ENCODE results near the gene ANKRD66. TPM values are rescaled to one million over a fixed set of nuclear protein-coding genes. Genes with fewer than 3 reads are reported as not detected.
"Not testable (repeated sequence)": the region's sequence is repeated elsewhere in the genome, so short reads cannot be mapped to it uniquely, and the experiment has no call there.

ANKRD66 gene
- polyA plus RNA-seq (ENCODE audit: insufficient read length in 4 of 4) = not detected

DNA sequence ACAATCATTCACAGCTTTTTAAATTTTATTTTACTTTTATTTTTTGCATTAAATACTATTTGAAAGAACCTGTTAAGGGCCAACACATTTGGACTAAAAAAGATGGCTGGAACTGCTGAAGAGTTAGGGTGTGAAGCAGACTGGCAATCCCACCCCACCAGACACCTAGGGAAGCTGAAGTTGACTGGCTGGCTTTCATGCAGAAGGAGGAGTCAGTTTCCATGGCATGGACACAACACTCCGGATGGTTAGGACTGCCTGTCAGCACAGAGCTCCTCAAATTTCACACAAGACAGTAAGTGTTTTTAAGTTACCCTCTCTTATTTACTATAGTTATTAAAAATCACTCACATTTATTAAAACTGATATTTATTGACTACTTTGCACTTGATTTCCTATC, at the start of gene ANKRD66:
Gene ANKRD66 (plus strand): TSS at position 238 of the 400 bp plus-strand sequence. CDS start 5,016 bp downstream, outside the sequence.
- DNase-seq (ENCODE audit: low read depth in 4 of 4, low spot score in 3 of 4) = no peak

DNA sequence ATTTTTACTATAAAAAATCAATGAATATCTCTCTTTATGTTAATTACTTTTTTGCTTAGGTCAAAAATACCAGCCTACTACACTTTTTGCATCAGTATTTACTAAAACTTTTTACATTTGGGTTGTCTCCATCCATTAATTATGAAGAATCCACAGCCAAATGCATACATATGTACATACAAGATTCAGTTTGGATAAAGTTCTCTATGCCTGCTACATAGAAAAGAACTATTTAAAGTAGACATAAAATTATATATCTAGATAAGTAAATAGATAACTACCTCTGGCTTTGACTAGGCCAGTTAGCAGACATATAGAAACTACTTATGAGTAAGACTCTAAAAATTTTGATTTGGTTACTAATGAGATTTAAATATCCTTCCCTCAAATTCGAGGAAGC, 46.8 kb upstream of the ANKRD66 start:
- no peak for DNase-seq (ENCODE audit: low read depth in 4 of 4, low spot score in 3 of 4)

DNA sequence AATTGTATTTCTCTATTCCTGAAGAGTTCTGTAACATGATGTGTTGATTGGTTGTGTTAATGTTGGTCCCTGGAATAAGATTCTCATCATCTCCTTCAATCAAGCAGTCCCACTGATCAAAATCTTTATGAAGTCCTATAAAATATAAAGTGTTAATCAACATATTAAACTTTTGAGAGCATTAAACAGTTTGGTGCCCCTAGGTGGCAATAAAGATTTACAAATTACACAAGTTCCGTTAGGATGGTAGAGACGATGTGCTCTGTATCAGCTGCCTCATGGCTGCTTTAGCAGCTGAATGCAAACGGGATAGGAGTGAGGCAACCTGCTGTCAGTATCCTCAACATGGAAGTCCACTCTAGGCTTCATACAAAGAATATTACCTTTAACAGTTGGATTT, 42.2 kb upstream of the ANKRD66 start:
- DNase-seq (ENCODE audit: low read depth in 4 of 4, low spot score in 3 of 4) = peak in 3 of 4 donors; percentile 1 to 13 (median 5)

DNA sequence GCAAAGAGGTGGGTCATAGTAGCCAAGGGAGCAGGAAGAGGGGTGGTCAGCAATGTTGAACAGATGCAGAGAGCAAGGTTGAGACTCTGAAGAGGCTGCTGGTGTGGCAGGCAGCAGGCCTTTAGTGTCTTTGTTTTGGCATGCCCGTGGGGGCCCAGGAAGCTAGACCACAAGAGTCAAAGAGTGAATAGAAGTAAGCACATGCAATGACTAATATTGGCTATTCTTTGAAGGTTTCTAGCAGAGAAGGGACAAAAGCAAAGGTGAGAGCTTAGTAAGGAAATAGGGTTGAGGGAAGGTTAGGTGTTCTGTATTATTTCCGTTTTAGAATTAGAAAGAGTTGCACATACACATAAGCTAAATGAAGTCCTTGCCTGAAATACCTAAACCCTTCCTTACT, 40.3 kb upstream of the ANKRD66 start:
- DNase-seq (ENCODE audit: low read depth in 4 of 4, low spot score in 3 of 4) = no peak

DNA sequence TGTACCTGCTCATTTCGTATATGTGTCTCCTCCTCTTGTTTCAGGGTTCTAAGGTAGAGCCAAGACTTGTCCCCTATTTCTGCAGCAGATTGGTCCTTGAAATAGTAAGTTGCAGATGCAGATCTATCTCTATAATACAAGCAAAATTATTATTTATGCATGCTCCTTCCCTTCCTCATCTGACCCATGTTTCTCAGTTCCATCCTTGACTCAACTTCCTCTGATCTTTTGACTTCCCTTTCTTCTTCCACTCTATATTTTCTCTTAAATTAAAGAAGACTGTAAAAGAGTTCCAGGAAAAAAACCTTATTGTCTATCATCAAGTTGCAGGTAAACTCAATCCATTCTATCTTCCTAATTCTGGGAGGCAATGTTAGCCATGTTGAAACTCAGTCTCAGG, 35.2 kb upstream of the ANKRD66 start:
- DNase-seq (ENCODE audit: low read depth in 4 of 4, low spot score in 3 of 4) = no peak

DNA sequence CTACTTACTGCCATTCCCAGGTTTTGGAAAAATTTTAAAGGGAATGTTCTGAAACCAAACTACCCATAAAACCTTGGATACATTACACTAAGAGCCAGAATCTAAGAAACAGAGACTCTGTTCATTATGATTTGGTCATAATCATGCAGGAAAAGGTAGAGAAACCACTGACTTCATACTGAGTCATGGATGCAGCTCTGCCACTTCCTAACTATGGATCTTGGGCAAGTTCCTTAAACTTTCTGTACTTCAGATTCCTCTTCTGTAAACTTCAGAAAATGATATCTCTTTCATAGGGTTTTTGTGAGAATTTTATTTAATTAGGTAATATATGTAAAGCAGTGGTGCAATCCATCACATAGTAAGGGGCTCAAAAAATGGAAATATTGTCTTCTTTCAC, 31.6 kb upstream of the ANKRD66 start:
- DNase-seq (ENCODE audit: low read depth in 4 of 4, low spot score in 3 of 4) = no peak

DNA sequence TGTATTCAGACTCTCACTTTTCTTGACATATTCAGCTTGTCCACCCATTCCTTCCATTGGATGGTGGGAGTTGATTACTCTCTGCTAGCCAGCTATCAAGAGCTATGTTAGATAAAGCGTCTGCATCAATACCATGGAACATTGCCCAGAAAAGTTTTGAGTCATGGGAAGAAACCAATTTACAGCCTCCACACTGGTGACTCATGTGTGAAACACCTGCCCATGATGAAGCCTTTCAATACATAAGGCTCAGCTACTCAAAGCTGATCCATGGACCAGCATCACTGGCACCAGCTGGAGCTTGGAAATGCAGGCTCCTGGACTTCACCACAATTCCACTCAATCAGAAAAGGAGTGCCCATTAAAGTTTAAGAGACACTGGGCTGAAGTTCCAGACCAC, 27.6 kb upstream of the ANKRD66 start:
- DNase-seq (ENCODE audit: low read depth in 4 of 4, low spot score in 3 of 4) = no peak

DNA sequence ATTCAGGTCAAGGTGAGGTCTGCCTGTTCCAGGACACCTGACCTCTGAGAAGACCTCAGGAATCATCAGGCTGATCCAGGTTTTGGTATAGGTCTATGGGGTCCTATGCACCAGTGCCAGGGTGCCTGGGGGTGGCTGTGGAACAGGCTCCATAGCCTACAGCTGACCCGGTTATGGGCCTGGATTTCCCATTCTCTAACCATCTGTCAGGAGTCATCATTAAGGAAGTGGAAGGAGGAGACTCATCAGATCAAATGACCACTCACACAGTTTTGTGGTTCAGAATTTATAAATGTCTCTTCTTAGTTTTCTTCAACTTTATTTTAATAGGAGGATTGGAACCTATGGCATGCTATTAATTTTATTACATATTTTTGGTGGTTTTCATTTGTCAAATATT, 26.3 kb upstream of the ANKRD66 start:
- no peak for DNase-seq (ENCODE audit: low read depth in 4 of 4, low spot score in 3 of 4)

DNA sequence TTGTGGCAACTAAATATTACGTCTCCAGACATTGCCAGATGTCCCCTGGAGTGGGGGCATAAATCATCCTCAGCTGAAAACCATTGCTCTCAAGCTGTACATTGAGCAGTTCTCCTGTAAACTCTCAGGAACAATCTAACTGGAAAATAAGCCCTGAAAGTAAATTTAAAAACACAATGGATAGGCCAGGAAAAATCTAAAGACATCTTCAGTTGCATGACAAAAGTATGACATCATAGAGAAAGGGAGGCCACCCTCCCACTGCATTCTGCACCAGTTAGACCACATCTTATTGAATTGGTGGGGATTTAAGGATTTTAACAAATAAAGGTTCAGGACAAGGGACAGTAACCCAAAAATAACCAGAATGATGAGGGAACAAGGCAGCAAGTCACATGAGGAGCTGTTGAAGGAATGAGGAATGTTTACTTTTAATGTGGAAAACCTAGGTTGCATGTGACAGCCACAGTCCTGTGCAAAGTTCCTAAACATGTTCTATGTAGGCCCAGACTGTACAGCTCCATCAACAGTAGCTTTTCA, 16.9 kb upstream of the ANKRD66 start:
- DNase-seq (ENCODE audit: low read depth in 4 of 4, low spot score in 3 of 4) = no peak

DNA sequence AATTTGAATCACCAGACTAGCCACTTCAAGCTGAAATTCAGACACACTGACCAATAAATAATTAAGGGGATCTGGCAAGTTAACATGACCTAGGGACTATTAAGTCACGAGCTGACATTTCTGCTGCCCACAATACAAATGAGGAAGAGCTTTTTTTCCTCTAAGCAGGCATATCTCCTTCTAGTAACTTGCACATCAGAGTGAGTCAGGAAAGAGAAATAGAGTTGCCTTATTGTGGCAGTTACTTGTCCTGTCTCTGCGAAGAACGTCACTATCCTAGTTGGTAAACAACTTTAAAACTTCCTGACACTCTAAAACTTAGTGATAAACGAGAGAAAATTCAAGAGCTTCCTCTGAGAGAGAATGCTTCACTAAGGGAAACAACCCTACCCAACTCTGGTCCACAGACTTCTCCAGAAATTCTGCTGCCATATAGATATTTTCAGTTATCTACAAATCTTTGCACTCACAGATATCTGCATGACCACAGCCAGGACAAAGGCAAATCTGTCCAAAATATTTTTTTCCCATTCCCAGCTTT, 15.7 kb upstream of the ANKRD66 start:
- no peak for DNase-seq (ENCODE audit: low read depth in 4 of 4, low spot score in 3 of 4)

DNA sequence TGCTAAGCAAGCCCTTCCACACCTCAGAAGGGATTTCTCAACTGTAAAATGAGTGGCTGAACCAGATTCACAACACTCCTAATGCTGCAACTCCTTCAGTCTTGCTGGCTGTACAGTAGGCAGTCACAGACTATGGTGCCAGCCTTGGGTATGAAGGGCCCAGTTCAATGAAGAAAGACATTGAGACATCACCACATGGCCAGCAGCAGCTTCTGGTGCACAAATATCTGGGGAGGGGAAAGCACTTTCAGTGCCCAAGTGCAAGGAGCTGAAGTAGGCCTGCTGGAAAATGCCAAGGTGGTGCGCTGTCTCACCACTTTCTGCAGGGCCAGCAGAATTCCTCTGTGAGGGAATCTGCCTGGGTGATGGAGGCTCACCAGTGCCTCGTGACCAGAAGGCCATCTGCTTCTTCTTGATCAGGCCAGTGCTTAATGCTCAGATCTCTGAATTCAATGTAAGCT, 13.4 kb upstream of the ANKRD66 start:
- no peak for DNase-seq (ENCODE audit: low read depth in 4 of 4, low spot score in 3 of 4)

DNA sequence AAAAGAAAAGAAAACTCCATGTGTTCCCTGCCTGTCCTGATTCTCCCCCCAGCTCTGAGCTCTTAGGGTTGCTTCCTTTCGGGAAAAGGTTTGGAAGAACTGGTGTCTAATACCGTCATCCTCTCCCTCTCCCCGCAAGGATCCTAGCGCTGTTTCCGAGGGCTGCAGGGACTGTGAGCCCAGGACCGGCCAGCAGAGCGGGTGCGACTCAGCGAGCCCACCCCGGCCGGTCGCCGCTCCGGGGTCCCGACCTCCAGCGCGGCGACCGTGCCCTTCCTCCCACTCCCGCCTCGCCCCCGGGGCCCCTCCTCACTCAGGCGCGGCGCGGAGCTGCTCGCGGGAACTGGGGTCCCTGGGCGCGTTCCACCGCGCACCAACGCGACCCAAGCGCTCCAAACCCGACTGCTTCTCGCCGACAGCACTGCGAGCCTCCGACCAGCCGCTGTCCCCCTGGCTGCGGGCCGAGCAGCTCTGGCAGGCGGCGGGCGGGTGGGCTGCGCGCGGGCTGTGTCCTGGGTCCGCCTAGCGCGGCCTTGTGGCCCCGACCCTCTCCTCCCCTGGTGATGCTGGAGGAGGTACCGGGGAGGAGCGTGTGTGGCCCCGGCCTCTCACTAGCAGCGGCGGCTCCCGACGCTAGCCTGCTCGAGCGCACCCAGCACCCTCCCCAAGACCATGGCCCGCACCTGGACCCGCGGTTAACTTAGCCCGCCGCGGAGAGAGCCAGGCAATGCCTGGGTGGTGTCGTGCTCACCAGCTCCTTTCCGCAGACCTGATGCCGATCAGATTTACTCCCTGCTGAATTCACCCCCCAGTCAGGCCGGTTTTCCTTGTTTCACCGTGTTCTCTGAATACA, 11.6 kb upstream of the ANKRD66 start, which contains the start of gene PLA2G7:
Gene PLA2G7 (minus strand): TSS at position 509 of the 853 bp plus-strand sequence. CDS start 12,484 bp downstream, outside the sequence.
- DNase-seq (ENCODE audit: low read depth in 4 of 4, low spot score in 3 of 4) = peak in 2 of 4 donors; percentile 28 to 35

DNA sequence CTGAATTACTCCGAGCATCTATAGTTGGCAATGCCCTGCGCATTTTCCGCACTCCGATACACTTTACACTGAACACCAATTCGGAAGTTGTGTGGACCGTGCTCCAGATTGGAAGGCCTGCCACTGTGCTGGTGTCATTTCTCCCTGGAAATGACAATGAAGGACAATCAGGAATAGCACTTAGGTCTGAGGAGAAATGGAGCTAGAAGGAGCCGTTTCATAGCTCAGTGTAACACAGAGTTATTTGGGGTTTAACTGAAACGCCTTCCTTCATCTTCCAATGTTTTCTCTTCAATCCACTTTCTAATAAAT, 11.1 kb upstream of the ANKRD66 start:
- no peak for DNase-seq (ENCODE audit: low read depth in 4 of 4, low spot score in 3 of 4)

DNA sequence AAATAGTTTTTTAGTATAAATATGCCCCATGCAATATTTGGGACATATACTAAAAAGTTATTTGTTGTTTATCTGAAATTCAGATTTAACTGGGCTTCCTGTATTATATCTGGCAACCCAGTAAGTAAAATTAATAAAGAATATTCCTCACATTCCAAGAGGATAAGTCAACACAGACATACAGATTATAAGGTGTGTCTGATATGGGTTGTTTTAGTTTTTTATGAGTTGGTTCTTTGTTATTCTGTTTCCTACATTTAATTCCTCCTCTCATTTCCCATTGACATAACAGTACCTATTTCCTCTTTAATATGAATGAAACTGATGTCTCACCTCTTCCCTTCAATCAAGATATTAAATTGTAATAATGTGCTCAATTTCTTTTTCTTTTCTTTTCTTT, 9.8 kb upstream of the ANKRD66 start:
- DNase-seq (ENCODE audit: low read depth in 4 of 4, low spot score in 3 of 4) = no peak

DNA sequence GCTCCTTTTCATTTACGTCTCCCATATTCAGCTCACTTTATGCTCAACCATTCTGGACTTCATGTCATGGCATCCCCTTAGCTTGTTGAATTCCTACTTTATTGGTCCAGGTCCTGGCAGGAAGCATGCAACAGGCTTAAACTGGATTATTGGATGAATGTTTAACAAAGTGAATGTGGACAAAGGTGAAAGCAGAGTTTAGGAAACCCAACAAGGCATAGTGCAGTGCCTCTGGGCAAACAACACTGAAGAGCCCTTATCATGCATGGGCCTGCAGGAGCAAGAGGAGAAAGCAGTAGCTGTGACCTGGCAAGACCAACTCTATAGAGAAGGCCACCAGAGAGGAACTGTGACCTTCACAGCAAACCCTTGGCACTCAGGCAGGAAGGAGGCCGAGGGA, 5.3 kb upstream of the ANKRD66 start:
- DNase-seq (ENCODE audit: low read depth in 4 of 4, low spot score in 3 of 4) = no peak

DNA sequence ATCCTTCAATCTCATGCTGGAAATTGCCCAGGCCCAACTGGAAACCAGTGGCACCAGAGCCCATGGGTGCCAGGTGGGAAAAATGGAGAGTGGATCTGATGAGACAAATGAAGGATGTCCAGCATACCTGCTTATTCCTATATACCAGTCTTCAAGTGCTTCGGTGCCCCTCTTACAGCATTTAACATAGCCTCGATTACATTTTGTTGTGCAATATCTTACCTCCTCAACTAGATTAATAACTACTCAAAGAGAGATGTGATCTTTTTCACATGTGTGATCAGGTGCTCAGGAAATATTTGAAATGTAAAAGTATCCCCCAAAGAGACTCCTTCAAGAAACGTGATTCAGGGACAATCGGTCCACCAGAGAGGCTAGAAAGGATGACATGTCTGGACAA, 4.8 kb upstream of the ANKRD66 start:
- DNase-seq (ENCODE audit: low read depth in 4 of 4, low spot score in 3 of 4) = no peak

DNA sequence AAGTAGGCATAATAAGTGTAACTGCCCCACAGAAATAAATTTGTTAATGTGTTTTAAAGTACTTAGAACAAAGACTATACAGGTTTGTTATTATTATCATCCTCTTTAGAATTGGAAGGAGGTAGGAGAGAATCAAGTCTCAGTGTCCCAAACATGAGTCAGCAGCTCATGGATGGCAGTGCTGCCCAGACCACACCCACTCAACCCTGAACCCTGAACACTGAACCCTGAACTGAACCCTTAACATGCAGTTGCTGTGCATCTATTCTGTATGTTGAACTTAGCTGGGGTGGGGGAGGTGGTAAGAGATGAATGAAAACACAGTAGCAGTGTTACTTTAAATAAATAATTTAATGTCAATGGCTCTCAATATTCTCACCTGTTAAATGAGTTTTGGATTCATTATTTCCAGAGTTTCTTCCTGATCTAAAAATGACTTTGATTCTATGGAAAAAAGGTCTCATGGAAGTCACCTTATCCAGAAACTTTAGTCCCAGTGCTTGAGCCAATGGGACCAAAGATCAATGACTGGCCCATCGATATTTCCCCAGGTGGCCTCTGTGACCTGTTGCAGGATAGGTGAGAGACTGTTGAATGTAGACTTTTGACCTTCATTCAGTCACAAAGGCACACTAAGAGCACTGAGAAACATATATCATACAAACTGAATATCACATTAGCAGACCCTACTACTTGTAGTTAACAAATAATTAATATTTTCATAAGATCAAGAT, 3.1 kb upstream of the ANKRD66 start:
- no peak for DNase-seq (ENCODE audit: low read depth in 4 of 4, low spot score in 3 of 4)

DNA sequence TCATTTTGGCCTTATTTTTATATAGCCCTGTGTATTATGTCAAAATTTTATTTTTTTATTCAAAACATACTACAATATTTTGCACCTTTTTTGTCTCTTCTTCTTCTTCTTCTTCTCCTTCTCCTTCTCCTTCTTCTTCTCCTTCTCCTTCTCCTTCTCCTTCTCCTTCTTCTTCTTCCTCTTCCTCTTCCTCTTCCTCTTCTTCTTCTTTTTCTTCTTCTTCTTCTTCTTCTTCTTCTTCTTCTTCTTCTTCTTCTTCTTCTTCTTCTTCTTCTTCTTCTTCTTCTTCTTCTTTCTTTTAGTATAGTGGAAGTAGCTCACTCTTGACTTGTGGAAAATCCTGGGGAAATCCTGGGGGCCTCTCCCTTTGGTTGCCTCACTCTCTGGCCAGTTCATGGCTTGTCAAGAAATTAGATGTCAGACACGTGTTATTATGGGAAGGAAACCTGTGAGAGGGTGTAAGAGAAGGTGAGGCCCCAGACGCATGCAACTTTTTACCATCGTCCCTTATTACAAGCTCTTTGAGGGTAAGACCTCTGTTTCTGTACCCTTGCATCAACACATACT, 2.5 kb upstream of the ANKRD66 start:
- DNase-seq (ENCODE audit: low read depth in 4 of 4, low spot score in 3 of 4) = not testable (repeated sequence)

DNA sequence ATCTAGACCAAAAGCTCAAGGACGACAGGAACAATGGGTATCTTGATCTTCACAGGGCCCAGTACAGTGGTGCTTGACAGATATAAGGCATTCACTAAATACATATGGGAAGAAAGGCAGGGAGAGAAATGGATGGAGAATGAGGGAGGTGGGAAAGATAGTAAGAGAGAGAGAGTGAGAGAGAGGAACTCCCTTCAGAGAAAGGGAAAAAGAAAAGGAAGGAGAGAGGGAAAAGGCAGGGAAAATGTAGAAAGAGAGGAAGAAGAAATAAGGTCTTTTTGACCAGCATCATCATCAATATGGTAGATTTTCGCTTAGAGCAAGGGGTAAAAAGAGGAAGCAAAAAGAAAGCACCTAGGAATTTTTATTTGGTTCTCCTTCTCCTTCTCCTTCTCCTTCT, 760 bp upstream of the ANKRD66 start:
- DNase-seq (ENCODE audit: low read depth in 4 of 4, low spot score in 3 of 4) = no peak

DNA sequence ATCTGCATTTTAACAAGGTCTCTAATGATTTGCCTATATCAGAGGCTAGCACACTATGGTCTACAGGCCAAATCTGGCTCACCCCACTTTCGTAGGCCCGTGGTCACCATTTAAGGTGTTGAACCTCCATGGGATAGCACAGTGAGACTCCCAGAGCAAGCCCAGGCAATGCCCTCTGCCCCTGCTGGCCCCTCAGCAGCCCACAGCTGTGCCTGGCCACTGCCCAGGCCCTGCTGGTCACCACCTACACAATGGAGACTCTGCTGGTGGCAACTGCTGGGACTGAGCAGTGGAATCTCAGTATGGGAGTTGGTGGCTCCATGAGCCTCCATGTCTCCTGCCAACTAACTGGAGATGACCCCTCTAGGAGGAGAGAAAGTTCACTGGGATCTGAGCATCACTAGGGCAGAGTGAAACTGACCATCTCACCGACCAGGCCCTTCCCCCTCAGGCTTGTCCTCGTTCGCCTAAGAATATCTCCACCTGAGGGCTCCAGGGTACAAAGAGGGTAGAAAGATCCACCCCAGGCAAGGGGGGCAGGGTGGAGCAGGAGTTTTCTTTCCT, 2.3 kb downstream of the ANKRD66 start:
- no peak for DNase-seq (ENCODE audit: low read depth in 4 of 4, low spot score in 3 of 4)

DNA sequence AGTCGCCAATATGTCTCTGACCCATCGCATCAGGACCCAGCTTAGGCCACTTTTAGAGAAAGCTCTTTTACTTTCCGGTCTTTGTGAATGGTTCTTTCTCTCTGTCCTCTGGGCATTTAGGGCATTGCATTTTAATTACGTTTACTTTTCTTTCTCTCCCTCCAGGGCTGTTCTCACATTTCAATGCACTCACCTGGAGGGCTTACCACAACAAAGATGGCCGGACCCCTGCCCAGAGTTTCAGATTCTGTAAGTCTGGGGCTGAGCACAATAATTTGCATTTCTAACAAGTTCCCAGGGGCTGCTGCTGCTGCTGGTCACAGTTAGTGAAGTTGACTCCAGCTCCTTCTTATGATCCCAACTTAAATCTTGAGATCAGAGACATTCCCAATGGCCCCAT, 3.0 kb downstream of the ANKRD66 start:
- no peak for DNase-seq (ENCODE audit: low read depth in 4 of 4, low spot score in 3 of 4)

Measured in right renal pelvis (tissue), 4 donors.